ENCODE measurements around the gene FMNL2. TPM values are rescaled to one million over a fixed set of nuclear protein-coding genes. Genes with fewer than 3 reads are reported as not detected.

Gene FMNL2
- 33.6 TPM for total RNA-seq (2021; ENCODE audit: unreplicated experiment)
- 17.2 TPM for polyA plus RNA-seq (2012; ENCODE audit: insufficient read length)
- Bru-seq, nascent RNA, result percentile 88 among the genes with signal in this experiment
- percentile 79 among the genes with signal in this experiment for BruChase-seq, experiment 1, labeled RNA remaining after a 2-hour chase
- BruChase-seq, experiment 2, labeled RNA remaining after a 6-hour chase, result percentile 80 among the genes with signal in this experiment
- long read RNA-seq, partial matches to known transcripts, result 24 of 30 reads
- long read RNA-seq, other reads (novel, unspliced or antisense), result 6 of 30 reads

DNA sequence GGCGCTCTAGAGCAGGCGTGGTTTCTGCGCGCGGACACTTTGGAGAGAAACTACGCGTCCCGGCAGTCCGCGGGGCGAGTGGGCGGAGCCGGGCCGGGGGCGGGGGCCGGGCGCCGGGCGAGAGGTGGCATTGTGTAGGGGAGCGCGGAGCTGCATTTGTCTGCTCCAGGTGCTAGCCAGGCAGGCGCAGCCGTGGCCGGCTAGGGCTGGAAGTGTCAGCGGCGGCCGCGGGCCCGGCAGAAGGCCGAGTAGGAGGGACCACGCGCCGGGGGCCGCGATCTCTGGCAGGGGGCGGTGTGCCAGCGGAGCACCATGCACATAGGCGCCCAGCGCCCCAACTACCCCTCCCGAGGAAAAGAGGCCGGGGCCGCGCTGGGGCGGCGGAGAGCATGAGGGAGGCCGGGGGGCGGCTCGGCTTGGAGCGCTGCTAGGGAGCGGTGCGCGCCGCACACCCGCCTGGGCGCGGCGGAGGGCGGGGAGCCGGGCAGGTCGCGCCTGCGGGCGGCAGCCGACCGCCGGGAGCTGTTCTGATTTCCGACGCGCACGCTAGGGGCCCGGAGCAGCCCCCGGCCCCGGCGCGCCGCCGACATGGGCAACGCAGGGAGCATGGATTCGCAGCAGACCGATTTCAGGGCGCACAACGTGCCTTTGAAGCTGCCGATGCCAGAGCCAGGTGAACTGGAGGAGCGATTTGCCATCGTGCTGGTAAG, at the start of gene FMNL2:
TSS of gene FMNL2 (plus strand) at position 159 of the 710 bp plus-strand sequence.
- BruUV-seq (replicated peaks), result no TSS peak
- Histone ChIP-seq H3K9me3 (ENCODE audit: control insufficient read depth, insufficient read depth, low read depth, low read length) (no peaks in the 10 kb centered on the region), H3K36me3 (ENCODE audit: control insufficient read depth, insufficient read depth, low read length) (no peaks in the 10 kb centered on the region), H3K27me3 (ENCODE audit: control insufficient read depth, insufficient read depth, low read length) (no peaks in the 10 kb centered on the region), H3K4me3 (ENCODE audit: low read depth in 2 of 2, low read length in 2 of 2) (peak within 1 kb of the TSS; percentile 75 to 88), H3K27ac (ENCODE audit: low read length) (peak within 1 kb of the TSS; percentile 88), H3K4me1 (ENCODE audit: control insufficient read depth, insufficient read depth, low read length) (peaks cover 13% of the 10 kb centered on the region)
- ChIA-PET POLR2A (no interaction called here), CTCF (no interaction called here)
- TF ChIP-seq TCF7L2 (IDR thresholded peaks at IDR 0.05; ENCODE audit: low read depth, low read length), result peak; percentile 95
- TF ChIP-seq, protein P1, sequence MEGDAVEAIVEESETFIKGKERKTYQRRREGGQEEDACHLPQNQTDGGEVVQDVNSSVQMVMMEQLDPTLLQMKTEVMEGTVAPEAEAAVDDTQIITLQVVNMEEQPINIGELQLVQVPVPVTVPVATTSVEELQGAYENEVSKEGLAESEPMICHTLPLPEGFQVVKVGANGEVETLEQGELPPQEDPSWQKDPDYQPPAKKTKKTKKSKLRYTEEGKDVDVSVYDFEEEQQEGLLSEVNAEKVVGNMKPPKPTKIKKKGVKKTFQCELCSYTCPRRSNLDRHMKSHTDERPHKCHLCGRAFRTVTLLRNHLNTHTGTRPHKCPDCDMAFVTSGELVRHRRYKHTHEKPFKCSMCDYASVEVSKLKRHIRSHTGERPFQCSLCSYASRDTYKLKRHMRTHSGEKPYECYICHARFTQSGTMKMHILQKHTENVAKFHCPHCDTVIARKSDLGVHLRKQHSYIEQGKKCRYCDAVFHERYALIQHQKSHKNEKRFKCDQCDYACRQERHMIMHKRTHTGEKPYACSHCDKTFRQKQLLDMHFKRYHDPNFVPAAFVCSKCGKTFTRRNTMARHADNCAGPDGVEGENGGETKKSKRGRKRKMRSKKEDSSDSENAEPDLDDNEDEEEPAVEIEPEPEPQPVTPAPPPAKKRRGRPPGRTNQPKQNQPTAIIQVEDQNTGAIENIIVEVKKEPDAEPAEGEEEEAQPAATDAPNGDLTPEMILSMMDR (IDR thresholded peaks at IDR 0.05), result peak; percentile 29; the same call in 1 of the 2 replicates
- TF ChIP-seq, protein P2, sequence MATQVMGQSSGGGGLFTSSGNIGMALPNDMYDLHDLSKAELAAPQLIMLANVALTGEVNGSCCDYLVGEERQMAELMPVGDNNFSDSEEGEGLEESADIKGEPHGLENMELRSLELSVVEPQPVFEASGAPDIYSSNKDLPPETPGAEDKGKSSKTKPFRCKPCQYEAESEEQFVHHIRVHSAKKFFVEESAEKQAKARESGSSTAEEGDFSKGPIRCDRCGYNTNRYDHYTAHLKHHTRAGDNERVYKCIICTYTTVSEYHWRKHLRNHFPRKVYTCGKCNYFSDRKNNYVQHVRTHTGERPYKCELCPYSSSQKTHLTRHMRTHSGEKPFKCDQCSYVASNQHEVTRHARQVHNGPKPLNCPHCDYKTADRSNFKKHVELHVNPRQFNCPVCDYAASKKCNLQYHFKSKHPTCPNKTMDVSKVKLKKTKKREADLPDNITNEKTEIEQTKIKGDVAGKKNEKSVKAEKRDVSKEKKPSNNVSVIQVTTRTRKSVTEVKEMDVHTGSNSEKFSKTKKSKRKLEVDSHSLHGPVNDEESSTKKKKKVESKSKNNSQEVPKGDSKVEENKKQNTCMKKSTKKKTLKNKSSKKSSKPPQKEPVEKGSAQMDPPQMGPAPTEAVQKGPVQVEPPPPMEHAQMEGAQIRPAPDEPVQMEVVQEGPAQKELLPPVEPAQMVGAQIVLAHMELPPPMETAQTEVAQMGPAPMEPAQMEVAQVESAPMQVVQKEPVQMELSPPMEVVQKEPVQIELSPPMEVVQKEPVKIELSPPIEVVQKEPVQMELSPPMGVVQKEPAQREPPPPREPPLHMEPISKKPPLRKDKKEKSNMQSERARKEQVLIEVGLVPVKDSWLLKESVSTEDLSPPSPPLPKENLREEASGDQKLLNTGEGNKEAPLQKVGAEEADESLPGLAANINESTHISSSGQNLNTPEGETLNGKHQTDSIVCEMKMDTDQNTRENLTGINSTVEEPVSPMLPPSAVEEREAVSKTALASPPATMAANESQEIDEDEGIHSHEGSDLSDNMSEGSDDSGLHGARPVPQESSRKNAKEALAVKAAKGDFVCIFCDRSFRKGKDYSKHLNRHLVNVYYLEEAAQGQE (IDR thresholded peaks at IDR 0.05; ENCODE audit: insufficient read depth in 1 of 2, low read depth in 2 of 2, low read length in 1 of 2), result no peak
- TF ChIP-seq SIN3A (IDR thresholded peaks at IDR 0.05; ENCODE audit: borderline replicate concordance, insufficient read depth, low read depth, low read length), result 0 out of 2 replicates have a peak, but pooled peaks have one; percentile 49
- peak; percentile 76 for TF ChIP-seq POLR2AphosphoS5 (IDR thresholded peaks at IDR 0.05; ENCODE audit: low read depth, low read length)
- in situ Hi-C loops (cut with HindIII; ENCODE audit: low pct_unique_long_range_greater_than_20kb, low sequenced_read_pairs) (no loop called here), intact Hi-C loops (cut with micrococcal nuclease; ENCODE audit: unreplicated experiment) (loop anchor here (5.0 to 10.0 kb wide), 3 partner anchors 132 to 300 kb away; no protein-coding TSS in a partner anchor)
- DNase-seq (ENCODE audit: low read depth, low spot score), result no peak
- peak; percentile 92 for ATAC-seq

- DNase-seq (ENCODE audit: low read depth, low spot score) (no peak), ATAC-seq (no peak)
- intact Hi-C loops (cut with micrococcal nuclease; ENCODE audit: unreplicated experiment), result no loop called here
- Histone ChIP-seq H3K36me3 (ENCODE audit: control insufficient read depth, insufficient read depth, low read length) (no peaks in the 10 kb centered on the region), H3K9me3 (ENCODE audit: control insufficient read depth, insufficient read depth, low read depth, low read length) (no peaks in the 10 kb centered on the region), H3K27ac (ENCODE audit: low read length) (no peak overlapping the region), H3K4me3 (ENCODE audit: low read depth in 2 of 2, low read length in 2 of 2) (no peak overlapping the region), H3K27me3 (ENCODE audit: control insufficient read depth, insufficient read depth, low read length) (no peaks in the 10 kb centered on the region), H3K4me1 (ENCODE audit: control insufficient read depth, insufficient read depth, low read length) (no peaks in the 10 kb centered on the region)
- ChIA-PET POLR2A (interaction anchor here (0.6 kb wide), 1 partner anchor 249 kb away, joined by 3 read pairs; no protein-coding TSS in a partner anchor), CTCF (no interaction called here)
- in situ Hi-C loops (cut with HindIII; ENCODE audit: low pct_unique_long_range_greater_than_20kb, low sequenced_read_pairs), result no loop called here
- no TSS peak for BruUV-seq (replicated peaks)
- no peak for TF ChIP-seq POLR2AphosphoS5 (IDR thresholded peaks at IDR 0.05; ENCODE audit: low read depth, low read length)
- TF ChIP-seq, protein P1 (IDR thresholded peaks at IDR 0.05), result no peak
- TF ChIP-seq TCF7L2 (IDR thresholded peaks at IDR 0.05; ENCODE audit: low read depth, low read length), result no peak
- TF ChIP-seq SIN3A (IDR thresholded peaks at IDR 0.05; ENCODE audit: borderline replicate concordance, insufficient read depth, low read depth, low read length), result no peak
- TF ChIP-seq, protein P2 (IDR thresholded peaks at IDR 0.05; ENCODE audit: insufficient read depth in 1 of 2, low read depth in 2 of 2, low read length in 1 of 2), result no peak
These were observed 42.0 kb upstream of the FMNL2 start for GRCh38 chr2:152292991-152293390.

Measured in Panc1 (cell line).